ENCODE results near the gene OR1L4. TPM values are rescaled to one million over a fixed set of nuclear protein-coding genes. Genes with fewer than 3 reads are reported as not detected.

Gene OR1L4, protein sequence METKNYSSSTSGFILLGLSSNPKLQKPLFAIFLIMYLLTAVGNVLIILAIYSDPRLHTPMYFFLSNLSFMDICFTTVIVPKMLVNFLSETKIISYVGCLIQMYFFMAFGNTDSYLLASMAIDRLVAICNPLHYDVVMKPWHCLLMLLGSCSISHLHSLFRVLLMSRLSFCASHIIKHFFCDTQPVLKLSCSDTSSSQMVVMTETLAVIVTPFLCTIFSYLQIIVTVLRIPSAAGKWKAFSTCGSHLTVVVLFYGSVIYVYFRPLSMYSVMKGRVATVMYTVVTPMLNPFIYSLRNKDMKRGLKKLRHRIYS
- not detected in 2 replicates for polyA plus RNA-seq (2014; cell fraction: cytosol; rRNA removed)
- polyA plus RNA-seq (2014; cell fraction: nucleus; rRNA removed), result not detected in 2 replicates

DNA sequence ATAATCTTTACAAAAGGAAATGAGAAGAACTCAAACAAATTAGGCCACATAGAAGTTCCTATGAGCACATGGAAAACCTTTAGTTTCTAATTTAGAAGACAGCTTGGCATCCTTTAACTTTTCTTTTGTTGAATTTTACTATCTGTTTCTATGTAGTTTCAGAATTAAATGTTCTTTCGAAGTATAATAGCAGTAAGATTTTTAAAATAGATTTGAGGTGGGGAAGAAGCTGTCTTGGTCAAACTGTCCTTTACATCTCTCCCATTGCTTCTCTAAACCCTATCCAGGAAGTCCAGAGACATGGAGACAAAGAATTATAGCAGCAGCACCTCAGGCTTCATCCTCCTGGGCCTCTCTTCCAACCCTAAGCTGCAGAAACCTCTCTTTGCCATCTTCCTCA lies at the start of gene OR1L4:
Gene OR1L4 (plus strand): TSS at position 301 of the 400 bp plus-strand sequence. CDS start 0 bp downstream, at position 301.
- DNase-seq (ENCODE audit: low spot score), result no peak

DNA sequence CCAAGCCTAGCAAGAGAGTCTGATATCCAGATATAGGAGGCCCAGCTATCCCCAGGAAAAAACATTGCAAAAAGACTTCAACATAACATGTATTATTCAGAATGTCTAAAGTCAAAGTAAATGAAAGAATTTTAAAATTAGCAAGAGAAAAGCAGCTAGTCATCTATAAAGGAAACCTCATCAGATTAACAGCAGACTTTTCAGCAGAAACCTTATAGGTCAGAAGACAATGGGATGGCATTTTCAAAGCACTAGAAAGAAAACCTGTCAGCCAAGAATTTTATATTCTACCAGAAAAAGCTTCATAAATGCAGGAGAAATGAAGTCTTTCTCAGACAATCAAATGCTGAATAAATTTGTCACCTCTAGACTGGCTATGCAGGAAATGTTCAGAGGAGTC lies 38.9 kb upstream of the OR1L4 start:
- DNase-seq (ENCODE audit: low spot score), result no peak

DNA sequence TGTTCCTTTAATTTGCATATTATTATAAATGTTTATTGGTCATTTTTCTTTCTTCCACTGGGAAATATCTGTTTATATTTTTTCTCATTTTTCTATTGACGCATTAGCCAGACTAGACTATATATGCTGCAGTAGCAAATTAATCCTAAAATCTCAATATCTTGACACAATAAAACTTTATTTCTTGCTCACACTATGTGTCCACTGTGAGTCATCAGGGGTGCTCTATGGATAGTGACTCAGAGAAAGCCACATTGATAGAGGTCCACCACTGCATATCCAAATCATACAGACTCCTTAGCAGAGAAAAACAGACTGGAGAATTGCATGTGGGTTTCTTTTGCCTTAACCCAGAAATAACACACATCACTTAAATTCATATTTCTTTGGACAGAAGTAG lies 28.1 kb upstream of the OR1L4 start:
- no peak for DNase-seq (ENCODE audit: low spot score)

DNA sequence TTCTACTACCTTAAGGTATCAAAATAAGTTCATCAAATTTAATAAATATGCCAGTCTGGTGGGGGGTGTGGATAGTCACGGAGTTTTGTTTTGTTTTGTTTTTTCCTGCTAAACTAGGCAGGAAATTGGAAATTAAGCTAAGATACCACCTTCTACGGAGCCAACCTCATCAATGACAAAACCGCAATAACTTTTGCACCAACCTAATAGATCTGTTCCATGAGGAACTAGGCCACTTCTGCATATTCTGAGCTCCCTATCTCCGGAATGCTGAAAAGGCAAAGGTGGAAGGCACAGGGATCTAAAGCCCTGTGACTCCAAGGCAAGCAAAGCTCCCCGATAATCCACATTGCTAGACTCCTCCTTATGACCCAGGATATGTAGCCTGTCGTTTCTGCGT lies 5.8 kb upstream of the OR1L4 start:
- DNase-seq (ENCODE audit: low spot score), result no peak

DNA sequence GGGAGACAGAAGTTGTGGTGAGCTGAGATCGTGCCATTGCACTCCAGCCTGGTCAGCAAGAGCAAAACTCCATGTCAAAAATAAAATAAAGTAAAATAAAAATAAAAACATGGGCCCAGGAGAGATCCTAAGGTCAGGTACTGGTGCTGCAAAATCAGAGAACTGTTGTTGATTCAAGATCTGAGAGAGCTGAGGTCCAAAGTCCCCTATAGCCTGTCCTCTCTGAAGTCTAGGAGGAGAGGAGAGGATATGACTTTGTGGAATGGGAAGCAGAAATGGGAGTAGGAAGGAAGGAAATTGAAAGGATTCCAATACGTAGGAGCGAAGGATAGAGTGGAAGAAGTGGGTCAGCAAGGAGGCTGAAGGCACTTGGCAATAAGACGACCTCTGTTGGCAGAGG lies 4.6 kb upstream of the OR1L4 start:
- no peak for DNase-seq (ENCODE audit: low spot score)

DNA sequence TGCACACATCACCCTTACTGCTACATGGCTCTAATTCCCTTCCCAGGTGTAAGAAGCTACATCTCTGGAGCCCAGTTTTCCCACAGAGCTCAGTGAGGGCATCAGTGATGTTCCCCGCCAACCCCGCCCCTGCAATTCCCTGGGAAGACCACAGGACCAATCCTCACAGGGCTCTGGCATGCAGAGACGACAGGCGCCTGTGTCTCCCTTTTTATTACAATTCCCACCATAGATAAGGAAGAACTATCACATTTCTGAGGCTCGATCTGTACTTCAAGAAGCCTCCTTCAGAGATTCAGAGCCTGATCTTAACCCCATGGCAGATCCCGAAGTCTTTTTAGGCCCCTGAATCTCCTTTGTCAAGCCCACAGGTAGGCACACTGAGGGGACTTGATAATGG lies 18.2 kb downstream of the OR1L4 start, which contains the start of gene OR1L6:
Gene OR1L6 (plus strand): TSS at position 301 of the 400 bp plus-strand sequence. CDS start 7,545 bp downstream, outside the sequence.
- no peak for DNase-seq (ENCODE audit: low spot score)

DNA sequence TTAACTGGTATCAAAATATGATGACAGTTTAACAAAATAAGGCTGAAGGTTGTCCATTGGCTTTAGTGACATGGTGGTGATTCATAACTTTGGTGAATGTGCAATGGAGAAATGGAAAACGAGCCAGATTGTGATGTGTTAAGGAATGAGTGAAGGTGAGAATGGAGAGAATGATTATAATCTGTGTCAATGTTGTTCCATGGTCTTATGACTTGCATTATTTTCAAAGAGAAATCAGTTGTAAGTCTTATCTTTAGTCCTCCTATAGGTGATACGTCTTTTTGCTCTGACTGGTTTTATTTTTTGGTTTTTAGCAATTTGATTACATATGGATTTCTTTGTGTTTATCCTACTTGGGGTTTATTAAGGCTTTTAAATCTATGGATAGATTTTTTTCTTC lies 31.0 kb downstream of the OR1L4 start:
- DNase-seq (ENCODE audit: low spot score), result no peak

DNA sequence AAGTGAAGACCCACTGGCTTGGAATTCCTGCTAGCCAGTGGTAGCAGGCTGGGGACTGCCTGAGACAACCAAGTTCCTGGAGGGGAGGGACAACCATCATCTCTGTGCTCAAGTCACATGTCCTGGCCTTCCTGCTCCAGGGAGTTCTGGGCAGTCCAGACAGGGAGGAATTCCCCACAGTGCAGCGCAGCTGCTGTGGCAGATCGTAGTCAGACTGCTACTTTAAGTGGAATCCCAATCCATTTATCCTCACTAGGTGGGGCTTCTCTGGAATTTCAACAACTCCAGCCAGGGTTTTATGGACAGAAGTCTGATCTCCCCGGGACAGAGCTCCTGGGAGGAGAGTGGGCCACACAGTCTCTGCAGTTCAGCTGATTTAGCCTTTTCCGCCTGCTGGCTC lies 44.0 kb downstream of the OR1L4 start:
- DNase-seq (ENCODE audit: low spot score), result no peak

All from SK-N-DZ (cell line).